OCI-M2 (cell line): ENCODE data around the gene KIAA1549.

Source experiments
- DNase-seq: peaks from one replicate; lab custom pipeline; 2025; ENCODE audit not compliant: unreplicated experiment; lab: John Stamatoyannopoulos, UW

The KIAA1549 gene

GRCh38 chr7:138975343-138976104, 5.7 kb downstream of the KIAA1549 start:
- DNase-seq, result no peak

- no peak for DNase-seq
These were observed 6.4 kb downstream of the KIAA1549 start for GRCh38 chr7:138974675-138975292.

- no peak for DNase-seq
These were observed 7.1 kb downstream of the KIAA1549 start for GRCh38 chr7:138974103-138974502.

- no peak for DNase-seq
These were observed 10.2 kb downstream of the KIAA1549 start for GRCh38 chr7:138970952-138971351.

- no peak for DNase-seq
These were observed 10.7 kb downstream of the KIAA1549 start for GRCh38 chr7:138970446-138970845.

GRCh38 chr7:138967159-138967558, 14.0 kb downstream of the KIAA1549 start:
- DNase-seq, result no peak

GRCh38 chr7:138964624-138965436, 16.4 kb downstream of the KIAA1549 start:
- DNase-seq, result no peak

- DNase-seq, result no peak
These were observed 17.5 kb downstream of the KIAA1549 start for GRCh38 chr7:138963675-138964074.

- no peak for DNase-seq
These were observed 18.5 kb downstream of the KIAA1549 start for GRCh38 chr7:138962561-138963270.

GRCh38 chr7:138961159-138961558, 20.0 kb downstream of the KIAA1549 start:
- no peak for DNase-seq

- DNase-seq, result no peak
These were observed 22.7 kb downstream of the KIAA1549 start for GRCh38 chr7:138958391-138958956.

GRCh38 chr7:138957753-138958390, 23.3 kb downstream of the KIAA1549 start:
- no peak for DNase-seq

- DNase-seq, result no peak
These were observed 24.0 kb downstream of the KIAA1549 start for GRCh38 chr7:138957217-138957616.

GRCh38 chr7:138954545-138955475, 26.4 kb downstream of the KIAA1549 start:
- DNase-seq, result no peak

- DNase-seq, result no peak
These were observed 28.4 kb downstream of the KIAA1549 start for GRCh38 chr7:138952791-138953190.

GRCh38 chr7:138951953-138952352, 29.2 kb downstream of the KIAA1549 start:
- DNase-seq, result no peak

- DNase-seq, result no peak
These were observed 31.6 kb downstream of the KIAA1549 start for GRCh38 chr7:138949421-138950088.

GRCh38 chr7:138948403-138948802, 32.8 kb downstream of the KIAA1549 start:
- DNase-seq, result no peak

GRCh38 chr7:138945821-138946220, 35.4 kb downstream of the KIAA1549 start:
- DNase-seq, result no peak
